Small intestine (tissue), 7 donors: ENCODE results near the gene FNDC1. TPM values are rescaled to one million over a fixed set of nuclear protein-coding genes. Genes with fewer than 3 reads are reported as not detected.

Source experiments
- DNase-seq, 2 donors: peaks; one replicate each; pipeline versions ENCODE4 v3.0.0 to v3.0.0-alpha.2; 2013
- FAIRE-seq: peaks from 2 replicates; lab custom pipeline; 2012; peaks lifted over from hg19 to GRCh38; lab: Jason Lieb, UNC
- H3K27ac ChIP-seq, 3 donors: one replicate each; pipeline ENCODE4 v1.5.1; 2013; ENCODE audit warnings: low read length in 2 of 3, mild to moderate bottlenecking in 2 of 3, control low read depth in 1 of 3, inconsistent platforms in 1 of 3, low read depth in 1 of 3, moderate library complexity in 1 of 3
- H3K27me3 ChIP-seq, 3 donors: one replicate each; pipeline ENCODE4 v1.6.1; 2013; ENCODE audit warnings: low read length in 3 of 3, inconsistent platforms in 1 of 3; ENCODE audit not compliant: control insufficient read depth in 3 of 3, insufficient read depth in 3 of 3
- H3K36me3 ChIP-seq, 3 donors: one replicate each; pipeline ENCODE4 v1.6.1; 2013; ENCODE audit warnings: low read length in 3 of 3, inconsistent platforms in 1 of 3, low read depth in 1 of 3, mild to moderate bottlenecking in 1 of 3, moderate library complexity in 1 of 3; ENCODE audit not compliant: control insufficient read depth in 3 of 3, insufficient read depth in 2 of 3
- H3K4me1 ChIP-seq, 3 donors: one replicate each; pipeline ENCODE4 v1.6.1; 2013; ENCODE audit warnings: low read length in 2 of 3, inconsistent platforms in 1 of 3, low read depth in 1 of 3, mild to moderate bottlenecking in 1 of 3, moderate library complexity in 1 of 3; ENCODE audit not compliant: control insufficient read depth in 3 of 3, insufficient read depth in 2 of 3
- H3K4me3 ChIP-seq, 3 donors: one replicate each; pipeline ENCODE4 v1.5.1; 2013; ENCODE audit warnings: low read length in 3 of 3, control low read depth in 1 of 3, inconsistent platforms in 1 of 3, low read depth in 1 of 3, mild to moderate bottlenecking in 1 of 3, moderate library complexity in 1 of 3
- H3K9me3 ChIP-seq, 2 donors: one replicate each; pipeline ENCODE4 v1.6.1; 2013; ENCODE audit warnings: low read depth in 1 of 2, low read length in 1 of 2; ENCODE audit not compliant: control insufficient read depth in 2 of 2, insufficient read depth in 1 of 2
- WGBS, 3 donors: extraction: QIAGEN DNeasy Blood & Tissue Kit; methylation state at CpG; one replicate each; pipeline ENCODE4 v1.1.7; 2013; 5-methylcytosine and 5-hydroxymethylcytosine counted together
- polyA plus RNA-seq, 4 donors: library from polyadenylated mRNA; stranded (reverse) in 3 of 4; unstranded in 1 of 4; fragments of 200-250 nt in 3 of 4; fragments of 120-200 nt in 1 of 4; gene quantifications; one replicate each; pipeline versions ENCODE4 v1.2.1 to v1.2.3, GENCODE V29; 2013
- donor health status: healthy with polysubstance abuse.
- donor health status: control.
- donor health status: control.
- donor health status: Bipolar disorder and iron deficiency.
- donor health status: healthy.

Gene FNDC1
- polyA plus RNA-seq, 4 donors: 0.27 to 30.6 (median 0.28) TPM; not detected in 1

DNA sequence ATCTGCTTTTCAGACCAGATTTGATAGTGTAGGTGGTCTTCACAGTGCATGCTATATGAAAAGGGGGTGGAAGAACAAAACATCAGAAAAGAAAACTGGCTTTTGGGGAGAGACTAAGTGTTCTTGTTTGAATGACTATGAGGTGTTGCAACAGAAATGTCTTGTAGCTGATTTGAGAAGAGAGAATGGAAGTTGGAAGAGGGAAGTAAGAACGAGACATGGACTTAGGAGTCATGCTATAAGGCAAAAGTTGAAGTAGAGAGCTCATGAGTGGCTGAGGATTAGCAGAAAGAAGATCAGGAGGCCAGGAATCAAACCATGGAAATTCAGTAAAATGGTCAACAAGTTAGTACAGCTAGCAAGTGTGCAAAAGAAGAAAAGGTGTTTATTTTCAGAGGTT, 32.1 kb downstream of the FNDC1 start:
- Histone ChIP-seq H3K4me1 (no peaks in the 10 kb centered on the region), H3K27ac (no peak overlapping the region), H3K36me3 (no peaks in the 10 kb centered on the region), H3K9me3 (no peaks in the 10 kb centered on the region), H3K4me3 (no peak overlapping the region), H3K27me3 (peaks cover 0 to 3% (median 0%) of the 10 kb centered on the region in 3 donors)
- DNase-seq (no peak), FAIRE-seq (no peak)
- WGBS, 3 donors: 18 to 61% (median 48%) methylated on average over 1 of the region's 1 CpG

- DNase-seq (no peak), FAIRE-seq (no peak)
- Histone ChIP-seq H3K27me3 (no peaks in the 10 kb centered on the region), H3K4me1 (no peaks in the 10 kb centered on the region), H3K27ac (no peak overlapping the region), H3K4me3 (no peak overlapping the region), H3K36me3 (no peaks in the 10 kb centered on the region), H3K9me3 (no peaks in the 10 kb centered on the region)
- 66 to 82% (median 78%) methylated on average over 9 of the region's 9 CpGs for WGBS, 3 donors
Measured at GRCh38 chr6:159203304-159204005, 34.3 kb downstream of the FNDC1 start.

GRCh38 chr6:159204605-159205004, 35.4 kb downstream of the FNDC1 start:
- 89 to 98% (median 94%) methylated on average over 3 of the region's 3 CpGs for WGBS, 3 donors
- FAIRE-seq: no peak
- Histone ChIP-seq H3K9me3 (no peaks in the 10 kb centered on the region), H3K27me3 (no peaks in the 10 kb centered on the region), H3K27ac (no peak overlapping the region), H3K4me3 (no peak overlapping the region), H3K36me3 (no peaks in the 10 kb centered on the region), H3K4me1 (no peaks in the 10 kb centered on the region)
- no peak for DNase-seq

- Histone ChIP-seq H3K4me3 (no peak overlapping the region), H3K9me3 (no peaks in the 10 kb centered on the region), H3K27ac (no peak overlapping the region), H3K27me3 (peaks cover 0 to 3% (median 0%) of the 10 kb centered on the region in 3 donors), H3K36me3 (no peaks in the 10 kb centered on the region), H3K4me1 (no peaks in the 10 kb centered on the region)
- DNase-seq (no peak), FAIRE-seq (no peak)
- WGBS, 3 donors: 28 to 53% (median 29%) methylated on average over 4 of the region's 4 CpGs
Measured at GRCh38 chr6:159212028-159212427, 42.8 kb downstream of the FNDC1 start.

GRCh38 chr6:159212525-159213280, 43.5 kb downstream of the FNDC1 start:
- no peaks in the 10 kb centered on the region for H3K9me3 ChIP-seq
- H3K27ac ChIP-seq: no peak overlapping the region
- peaks cover 0 to 5% (median 0%) of the 10 kb centered on the region in 3 donors for H3K27me3 ChIP-seq
- no peak overlapping the region for H3K4me3 ChIP-seq
- 82 to 91% (median 85%) methylated on average over 5 of the region's 5 CpGs for WGBS, 3 donors
- H3K36me3 ChIP-seq: no peaks in the 10 kb centered on the region
- no peaks in the 10 kb centered on the region for H3K4me1 ChIP-seq
- no peak for DNase-seq
- no peak for FAIRE-seq

GRCh38 chr6:159213405-159213804, 44.2 kb downstream of the FNDC1 start:
- DNase-seq: no peak
- H3K9me3 ChIP-seq: no peaks in the 10 kb centered on the region
- no peaks in the 10 kb centered on the region for H3K36me3 ChIP-seq
- no peaks in the 10 kb centered on the region for H3K4me1 ChIP-seq
- 52 to 59% (median 59%) methylated on average over 3 of the region's 3 CpGs for WGBS, 3 donors
- FAIRE-seq: no peak
- H3K27me3 ChIP-seq: peaks cover 0 to 5% (median 0%) of the 10 kb centered on the region in 3 donors
- no peak overlapping the region for H3K27ac ChIP-seq
- no peak overlapping the region for H3K4me3 ChIP-seq

GRCh38 chr6:159214281-159214680, 45.1 kb downstream of the FNDC1 start:
- Histone ChIP-seq H3K36me3 (no peaks in the 10 kb centered on the region), H3K27me3 (peaks cover 0 to 5% (median under 1%) of the 10 kb centered on the region in 3 donors), H3K27ac (no peak overlapping the region), H3K4me3 (no peak overlapping the region), H3K9me3 (no peaks in the 10 kb centered on the region), H3K4me1 (no peaks in the 10 kb centered on the region)
- DNase-seq (no peak), FAIRE-seq (no peak)
- 59 to 62% (median 60%) methylated on average over 2 of the region's 2 CpGs for WGBS, 3 donors

GRCh38 chr6:159217595-159218275, 48.5 kb downstream of the FNDC1 start:
- Histone ChIP-seq H3K27ac (no peak overlapping the region), H3K4me3 (no peak overlapping the region), H3K36me3 (no peaks in the 10 kb centered on the region), H3K4me1 (no peaks in the 10 kb centered on the region), H3K9me3 (no peaks in the 10 kb centered on the region), H3K27me3 (peaks cover 2 to 8% (median 2%) of the 10 kb centered on the region in 3 donors)
- WGBS, 3 donors: 51 to 59% (median 55%) methylated on average over 17 of the region's 17 CpGs
- DNase-seq (peak; percentile 4 to 30), FAIRE-seq (no peak)
